ENCODE measurements around the gene MYCN. TPM values are rescaled to one million over a fixed set of nuclear protein-coding genes. Genes with fewer than 3 reads are reported as not detected.

The MYCN gene
- total and polyA plus RNA-seq, 2 of the 13 experiments (the other 11 are each of a cell fraction or from before 2014, with no cell fraction given), result not detected

GRCh38 chr2:15963977-15964670, 23.8 kb downstream of the MYCN start:
- Histone ChIP-seq H3K4me3 (replicated peaks in 1 of 3; ENCODE audit: insufficient read depth in 1 of 3, low read depth in 2 of 3, low read length in 3 of 3) (no peak overlapping the region), H3K27ac (ENCODE audit: extremely low read length, insufficient read depth, low read length) (no peak overlapping the region), H3K9ac (ENCODE audit: insufficient read depth, low read depth, low read length) (no peak overlapping the region), H3K9me3 (ENCODE audit: low read length) (no peaks in the 10 kb centered on the region), H4K20me1 (ENCODE audit: insufficient read depth, low read length) (no peaks in the 10 kb centered on the region), H3K4me1 (ENCODE audit: insufficient read depth, low read length) (no peaks in the 10 kb centered on the region), H3K79me2 (ENCODE audit: insufficient read depth, low read length) (no peaks in the 10 kb centered on the region), H3K36me3 (replicated peaks in 1 of 2; ENCODE audit: control insufficient read depth in 1 of 2, insufficient read depth in 2 of 2, low read length in 2 of 2) (no peaks in the 10 kb centered on the region), H2AFZ (ENCODE audit: low read length) (no peak overlapping the region), H3K27me3 (ENCODE audit: control insufficient read depth in 1 of 2, insufficient read depth in 2 of 2, low read length in 2 of 2) (no peaks in the 10 kb centered on the region), H3K4me2 (ENCODE audit: low read depth, low read length) (no peak overlapping the region)
- ATAC-seq (no peak), FAIRE-seq (no peak), DNase-seq (ENCODE audit: low spot score) (no peak)
- no TSS peak for BruUV-seq (replicated peaks)
- TF ChIP-seq ZFP36L2 (CRISPR knock-in tag; IDR thresholded peaks at IDR 0.05) (no peak), ZSCAN5A (CRISPR knock-in tag; IDR thresholded peaks at IDR 0.05; ENCODE audit: borderline replicate concordance) (no peak), HNF4A (CRISPR knock-in tag; IDR thresholded peaks at IDR 0.05) (no peak), NR2F1 (CRISPR knock-in tag; IDR thresholded peaks at IDR 0.05) (no peak)
- ChIA-PET CTCF (ENCODE audit: low intra/inter-chr PET ratio, low total read pairs) (no interaction called here), POLR2A (no interaction called here)
- in situ Hi-C loops (cut with HindIII; ENCODE audit: extremely low pct_ligation_motif_present, low pct_unique_long_range_greater_than_20kb), result no loop called here
- whole genome bisulfite sequencing (ENCODE audit: low lambda C conversion rate), result 19% methylated on average over 5 of the region's 5 CpGs
- intact Hi-C loops (cut with micrococcal nuclease; ENCODE audit: unreplicated experiment), result no loop called here

- H3K9ac ChIP-seq (ENCODE audit: insufficient read depth, low read depth, low read length), result no peak overlapping the region
- DNase-seq (ENCODE audit: low spot score) (no peak), FAIRE-seq (no peak), ATAC-seq (peak; percentile 31; the same call in 2 of the 3 replicates)
- in situ Hi-C loops (cut with HindIII; ENCODE audit: extremely low pct_ligation_motif_present, low pct_unique_long_range_greater_than_20kb), result no loop called here
- no peaks in the 10 kb centered on the region for H4K20me1 ChIP-seq (ENCODE audit: insufficient read depth, low read length)
- no peak overlapping the region for H3K4me2 ChIP-seq (ENCODE audit: low read depth, low read length)
- intact Hi-C loops (cut with micrococcal nuclease; ENCODE audit: unreplicated experiment), result no loop called here
- POLR2A ChIA-PET, result no interaction called here
- no TSS peak for BruUV-seq (replicated peaks)
- WGBS (ENCODE audit: low lambda C conversion rate), result 18% methylated on average over 7 of the region's 7 CpGs
- no peaks in the 10 kb centered on the region for H3K36me3 ChIP-seq (replicated peaks in 1 of 2; ENCODE audit: control insufficient read depth in 1 of 2, insufficient read depth in 2 of 2, low read length in 2 of 2)
- no peaks in the 10 kb centered on the region for H3K79me2 ChIP-seq (ENCODE audit: insufficient read depth, low read length)
- no peaks in the 10 kb centered on the region for H3K4me1 ChIP-seq (ENCODE audit: insufficient read depth, low read length)
- H2AFZ ChIP-seq (ENCODE audit: low read length), result no peak overlapping the region
- H3K9me3 ChIP-seq (ENCODE audit: low read length), result no peaks in the 10 kb centered on the region
- no peak overlapping the region for H3K4me3 ChIP-seq (replicated peaks in 1 of 3; ENCODE audit: insufficient read depth in 1 of 3, low read depth in 2 of 3, low read length in 3 of 3)
- no peaks in the 10 kb centered on the region for H3K27me3 ChIP-seq (ENCODE audit: control insufficient read depth in 1 of 2, insufficient read depth in 2 of 2, low read length in 2 of 2)
- no peak overlapping the region for H3K27ac ChIP-seq (ENCODE audit: extremely low read length, insufficient read depth, low read length)
- CTCF ChIA-PET (ENCODE audit: low intra/inter-chr PET ratio, low total read pairs), result no interaction called here
- no peak for TF ChIP-seq PRPF4 (IDR thresholded peaks at IDR 0.05; ENCODE audit: low read depth, low read length, poor library complexity, severe bottlenecking)
- TF ChIP-seq, protein P1, sequence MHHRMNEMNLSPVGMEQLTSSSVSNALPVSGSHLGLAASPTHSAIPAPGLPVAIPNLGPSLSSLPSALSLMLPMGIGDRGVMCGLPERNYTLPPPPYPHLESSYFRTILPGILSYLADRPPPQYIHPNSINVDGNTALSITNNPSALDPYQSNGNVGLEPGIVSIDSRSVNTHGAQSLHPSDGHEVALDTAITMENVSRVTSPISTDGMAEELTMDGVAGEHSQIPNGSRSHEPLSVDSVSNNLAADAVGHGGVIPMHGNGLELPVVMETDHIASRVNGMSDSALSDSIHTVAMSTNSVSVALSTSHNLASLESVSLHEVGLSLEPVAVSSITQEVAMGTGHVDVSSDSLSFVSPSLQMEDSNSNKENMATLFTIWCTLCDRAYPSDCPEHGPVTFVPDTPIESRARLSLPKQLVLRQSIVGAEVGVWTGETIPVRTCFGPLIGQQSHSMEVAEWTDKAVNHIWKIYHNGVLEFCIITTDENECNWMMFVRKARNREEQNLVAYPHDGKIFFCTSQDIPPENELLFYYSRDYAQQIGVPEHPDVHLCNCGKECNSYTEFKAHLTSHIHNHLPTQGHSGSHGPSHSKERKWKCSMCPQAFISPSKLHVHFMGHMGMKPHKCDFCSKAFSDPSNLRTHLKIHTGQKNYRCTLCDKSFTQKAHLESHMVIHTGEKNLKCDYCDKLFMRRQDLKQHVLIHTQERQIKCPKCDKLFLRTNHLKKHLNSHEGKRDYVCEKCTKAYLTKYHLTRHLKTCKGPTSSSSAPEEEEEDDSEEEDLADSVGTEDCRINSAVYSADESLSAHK (CRISPR knock-in tag; IDR thresholded peaks at IDR 0.05; ENCODE audit: borderline replicate concordance), result no peak
- TF ChIP-seq MIXL1 (CRISPR knock-in tag; IDR thresholded peaks at IDR 0.05), result no peak
- TF ChIP-seq HHEX (CRISPR knock-in tag; IDR thresholded peaks at IDR 0.05), result no peak
- no peak for TF ChIP-seq PLSCR1 (CRISPR knock-in tag; IDR thresholded peaks at IDR 0.05; ENCODE audit: borderline replicate concordance)
- no peak for TF ChIP-seq DPF2 (CRISPR knock-in tag; IDR thresholded peaks at IDR 0.05; ENCODE audit: borderline replicate concordance, low read depth)
- TF ChIP-seq HOXA9 (CRISPR knock-in tag; IDR thresholded peaks at IDR 0.05; ENCODE audit: borderline replicate concordance), result no peak
- TF ChIP-seq, protein P2, sequence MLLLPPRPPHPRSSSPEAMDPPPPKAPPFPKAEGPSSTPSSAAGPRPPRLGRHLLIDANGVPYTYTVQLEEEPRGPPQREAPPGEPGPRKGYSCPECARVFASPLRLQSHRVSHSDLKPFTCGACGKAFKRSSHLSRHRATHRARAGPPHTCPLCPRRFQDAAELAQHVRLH (CRISPR knock-in tag; IDR thresholded peaks at IDR 0.05; ENCODE audit: borderline replicate concordance, low read depth), result no peak
- TF ChIP-seq ZNF282 (IDR thresholded peaks at IDR 0.05; ENCODE audit: partially characterized antibody), result no peak
These were observed 24.7 kb downstream of the MYCN start for GRCh38 chr2:15964936-15965563.

Data from HepG2 (cell line).